HepG2 (cell line): ENCODE data around the gene IQCC. TPM values are rescaled to one million over a fixed set of nuclear protein-coding genes. Genes with fewer than 3 reads are reported as not detected.

ENCODE experiments used
- AGO1 ChIP-seq: fragments of 200-400 bp; formaldehyde crosslinking; IDR thresholded peaks from 2 replicates; pipeline ENCODE4 v1.6.1; 2017; ENCODE audit warnings: mild to moderate bottlenecking, low read depth, low read length, moderate library complexity; ENCODE audit not compliant: poor library complexity, severe bottlenecking
- FOXP1 ChIP-seq, 2 experiments: fragments of 450-650 bp in 1 of 2; IDR thresholded peaks; 2 replicates each; pipeline ENCODE4 v1.6.1; 2017 to 2018; ENCODE audit warnings: antibody characterized with exemption in 1 of 2
- HMGXB3 ChIP-seq: sonication (generic); formaldehyde crosslinking; IDR thresholded peaks from 2 replicates; pipeline ENCODE4 v1.4.0; 2020; ENCODE audit warnings: missing genetic modification reagents, borderline replicate concordance
- IKZF4 ChIP-seq: sonication (generic); formaldehyde crosslinking; IDR thresholded peaks from 2 replicates; pipeline ENCODE4 v1.5.1; 2020; ENCODE audit warnings: borderline replicate concordance, mild to moderate bottlenecking, low read depth, missing genetic modification reagents; ENCODE audit errors: not compliant biosample characterization
- JUNB ChIP-seq: sonication (generic); formaldehyde crosslinking; IDR thresholded peaks from 2 replicates; pipeline ENCODE4 v1.8.0; 2022; ENCODE audit warnings: missing genetic modification reagents, mild to moderate bottlenecking, borderline replicate concordance
- KDM3A ChIP-seq: IDR thresholded peaks from 2 replicates; pipeline ENCODE4 v1.6.1; 2018; ENCODE audit warnings: low read depth, missing compliant biosample characterization
- NFATC3 ChIP-seq: sonication (generic); formaldehyde crosslinking; IDR thresholded peaks from 2 replicates; pipeline ENCODE4 v1.5.1; 2020; ENCODE audit warnings: mild to moderate bottlenecking, missing genetic modification reagents
- NKX3-1 ChIP-seq: sonication (generic); formaldehyde crosslinking; IDR thresholded peaks from 2 replicates; pipeline ENCODE4 v1.5.0; 2020; ENCODE audit warnings: missing genetic modification reagents
- RARG ChIP-seq: sonication (generic); formaldehyde crosslinking; IDR thresholded peaks from 2 replicates; pipeline ENCODE4 v1.4.0; 2020; ENCODE audit warnings: low read depth, mild to moderate bottlenecking, missing genetic modification reagents
- RCOR2 ChIP-seq: IDR thresholded peaks from 2 replicates; pipeline ENCODE4 v1.6.1; 2016; ENCODE audit warnings: missing biosample characterization, missing genetic modification reagents
- RFX1 ChIP-seq: fragments of 450-650 bp; IDR thresholded peaks from 2 replicates; pipeline ENCODE4 v1.6.1; 2017
- RFX3 ChIP-seq: IDR thresholded peaks from 2 replicates; pipeline ENCODE4 v1.6.1; 2016; ENCODE audit warnings: missing biosample characterization, missing genetic modification reagents
- SATB2 ChIP-seq: sonication (generic); formaldehyde crosslinking; IDR thresholded peaks from 2 replicates; pipeline ENCODE4 v1.5.0; 2020; ENCODE audit warnings: missing genetic modification reagents
- SMAD9 ChIP-seq: sonication (generic); formaldehyde crosslinking; IDR thresholded peaks from 2 replicates; pipeline ENCODE4 v1.5.1; 2020; ENCODE audit warnings: mild to moderate bottlenecking, missing genetic modification reagents
- SMARCC2 ChIP-seq: fragments of 450-650 bp; IDR thresholded peaks from 2 replicates; pipeline ENCODE4 v1.6.1; 2017; ENCODE audit warnings: antibody characterized with exemption, mild to moderate bottlenecking
- SOX5 ChIP-seq: IDR thresholded peaks from 2 replicates; pipeline ENCODE4 v1.6.1; 2016; ENCODE audit warnings: borderline replicate concordance
- STAT5B ChIP-seq: sonication (generic); formaldehyde crosslinking; IDR thresholded peaks from 2 replicates; pipeline ENCODE4 v1.4.0; 2020; ENCODE audit warnings: missing genetic modification reagents
- ZFP36L1 ChIP-seq: sonication (generic); formaldehyde crosslinking; IDR thresholded peaks from 2 replicates; pipeline ENCODE4 v1.8.0; 2022; ENCODE audit warnings: mild to moderate bottlenecking, missing genetic modification reagents, moderate library complexity
- ZNF143 ChIP-seq: sonication (generic); formaldehyde crosslinking; IDR thresholded peaks from 2 replicates; pipeline ENCODE4 v1.4.0; 2020; ENCODE audit warnings: missing genetic modification reagents
- ZNF383 ChIP-seq: sonication (generic); formaldehyde crosslinking; IDR thresholded peaks from 2 replicates; pipeline ENCODE4 v1.4.0; 2020; ENCODE audit warnings: missing genetic modification reagents, mild to moderate bottlenecking, borderline replicate concordance
- ZNF598 ChIP-seq: sonication (generic); formaldehyde crosslinking; IDR thresholded peaks from 2 replicates; pipeline ENCODE4 v1.5.1; 2020; ENCODE audit warnings: mild to moderate bottlenecking, missing genetic modification reagents, borderline replicate concordance
- ZNF672 ChIP-seq: sonication (generic); formaldehyde crosslinking; IDR thresholded peaks from 2 replicates; pipeline ENCODE4 v1.8.1; 2022; ENCODE audit warnings: missing genetic modification reagents
- ZNF766 ChIP-seq: sonication (generic); formaldehyde crosslinking; IDR thresholded peaks from 2 replicates; pipeline ENCODE4 v1.5.0; 2020; ENCODE audit warnings: missing genetic modification reagents, borderline replicate concordance
- ZNF839 ChIP-seq: sonication (generic); formaldehyde crosslinking; IDR thresholded peaks from 2 replicates; pipeline ENCODE4 v1.4.0; 2020; ENCODE audit warnings: missing genetic modification reagents, mild to moderate bottlenecking, borderline replicate concordance
- ZNF891 ChIP-seq: sonication (generic); formaldehyde crosslinking; IDR thresholded peaks from 2 replicates; pipeline ENCODE4 v1.5.0; 2020; ENCODE audit warnings: mild to moderate bottlenecking, missing genetic modification reagents
- polyA plus RNA-seq, 8 experiments: library from polyadenylated mRNA; depleted of rRNA in 3 of 8; stranded (reverse) in 7 of 8; unstranded in 1 of 8; fragments of >200 nt; fragmentation: Illumina TruSeq in 4 of 8; extraction: Trizol in 4 of 8; gene quantifications; 2 replicates each; pipeline versions ENCODE4 v1.2.1 to v1.2.3, GENCODE V29; 2011 to 2016; ENCODE audit warnings: low read depth in 4 of 8, missing spikeins in 1 of 8, mixed read lengths in 1 of 8; ENCODE audit not compliant: insufficient read depth in 1 of 8
- total RNA-seq, 5 experiments: library from RNA; depleted of rRNA; stranded (reverse); fragments of >200 nt; fragmentation: Illumina TruSeq; extraction: Trizol; gene quantifications; 2 replicates each; pipeline ENCODE4 v1.2.3, GENCODE V29; 2016; ENCODE audit warnings: low read depth in 1 of 5
- TF ChIP-seq, protein P1 (sequence below): sonication (generic); formaldehyde crosslinking; conservative IDR thresholded peaks from 2 replicates; pipeline ENCODE4 v1.4.0; 2020; ENCODE audit warnings: missing genetic modification reagents
- TF ChIP-seq, protein P2 (sequence below): IDR thresholded peaks from 2 replicates; pipeline ENCODE4 v1.6.1; 2012; ENCODE audit warnings: inconsistent platforms

Gene IQCC
- total and polyA plus RNA-seq, 2 of the 13 experiments (the other 11 are each of a cell fraction or from before 2014, with no cell fraction given) = 1.7 to 3.0 TPM

GRCh38 chr1:32221980-32222755 lies 16.7 kb downstream of the IQCC start, which contains the start of the genes EIF3I and TMEM234 (continued):
- TF ChIP-seq HMGXB3 (CRISPR knock-in tag) (0 out of 2 replicates have a peak, but pooled peaks have one; percentile 45), ZNF766 (no peak), IKZF4 (no peak), NKX3-1 (CRISPR knock-in tag) (no peak), RFX3 (CRISPR knock-in tag) (peak; percentile 90), SMARCC2 (no peak), ZNF891 (CRISPR knock-in tag) (peak; percentile 45; the same call in 1 of the 2 replicates), ZNF672 (CRISPR knock-in tag) (no peak), RARG (CRISPR knock-in tag) (no peak), ZNF598 (CRISPR knock-in tag) (peak; percentile 65; the same call in 1 of the 2 replicates), SATB2 (no peak), RFX1 (peak; percentile 90), AGO1 (no peak), FOXP1 (IDR thresholded peaks at IDR 0.05) (no peak), FOXP1 (CRISPR knock-in tag; IDR thresholded peaks at IDR 0.05) (no peak), SMAD9 (CRISPR knock-in tag) (no peak), RCOR2 (CRISPR knock-in tag) (no peak), STAT5B (CRISPR knock-in tag) (no peak), JUNB (peak; percentile 36; the same call in 1 of the 2 replicates), SOX5 (CRISPR knock-in tag) (no peak), ZNF383 (0 out of 2 replicates have a peak, but pooled peaks have one; percentile 30), KDM3A (CRISPR knock-in tag) (peak; percentile 34; the same call in 1 of the 2 replicates), ZNF143 (CRISPR knock-in tag) (peak; percentile 47; the same call in 1 of the 2 replicates), ZFP36L1 (CRISPR knock-in tag) (no peak), NFATC3 (CRISPR knock-in tag) (0 out of 2 replicates have a peak, but pooled peaks have one; percentile 31), ZNF839 (peak; percentile 72; the same call in 1 of the 2 replicates)
- TF ChIP-seq, protein P1, sequence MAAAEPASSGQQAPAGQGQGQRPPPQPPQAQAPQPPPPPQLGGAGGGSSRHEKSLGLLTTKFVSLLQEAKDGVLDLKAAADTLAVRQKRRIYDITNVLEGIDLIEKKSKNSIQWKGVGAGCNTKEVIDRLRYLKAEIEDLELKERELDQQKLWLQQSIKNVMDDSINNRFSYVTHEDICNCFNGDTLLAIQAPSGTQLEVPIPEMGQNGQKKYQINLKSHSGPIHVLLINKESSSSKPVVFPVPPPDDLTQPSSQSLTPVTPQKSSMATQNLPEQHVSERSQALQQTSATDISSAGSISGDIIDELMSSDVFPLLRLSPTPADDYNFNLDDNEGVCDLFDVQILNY (CRISPR knock-in tag) = no peak
- TF ChIP-seq, protein P2, sequence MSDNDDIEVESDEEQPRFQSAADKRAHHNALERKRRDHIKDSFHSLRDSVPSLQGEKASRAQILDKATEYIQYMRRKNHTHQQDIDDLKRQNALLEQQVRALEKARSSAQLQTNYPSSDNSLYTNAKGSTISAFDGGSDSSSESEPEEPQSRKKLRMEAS = peak; percentile 82; the same call in 1 of the 2 replicates
